NCI-H2029 treated with DMSO at 0.1 percent for 48 hours (cell line): ENCODE data around the gene PYGL.
"Not testable (repeated sequence)": the region's sequence is repeated elsewhere in the genome, so short reads cannot be mapped to it uniquely, and the experiment has no call there.

ENCODE experiments used
- DNase-seq: peaks from one replicate; lab custom pipeline; 2025; lab: John Stamatoyannopoulos, UW

PYGL gene

DNA sequence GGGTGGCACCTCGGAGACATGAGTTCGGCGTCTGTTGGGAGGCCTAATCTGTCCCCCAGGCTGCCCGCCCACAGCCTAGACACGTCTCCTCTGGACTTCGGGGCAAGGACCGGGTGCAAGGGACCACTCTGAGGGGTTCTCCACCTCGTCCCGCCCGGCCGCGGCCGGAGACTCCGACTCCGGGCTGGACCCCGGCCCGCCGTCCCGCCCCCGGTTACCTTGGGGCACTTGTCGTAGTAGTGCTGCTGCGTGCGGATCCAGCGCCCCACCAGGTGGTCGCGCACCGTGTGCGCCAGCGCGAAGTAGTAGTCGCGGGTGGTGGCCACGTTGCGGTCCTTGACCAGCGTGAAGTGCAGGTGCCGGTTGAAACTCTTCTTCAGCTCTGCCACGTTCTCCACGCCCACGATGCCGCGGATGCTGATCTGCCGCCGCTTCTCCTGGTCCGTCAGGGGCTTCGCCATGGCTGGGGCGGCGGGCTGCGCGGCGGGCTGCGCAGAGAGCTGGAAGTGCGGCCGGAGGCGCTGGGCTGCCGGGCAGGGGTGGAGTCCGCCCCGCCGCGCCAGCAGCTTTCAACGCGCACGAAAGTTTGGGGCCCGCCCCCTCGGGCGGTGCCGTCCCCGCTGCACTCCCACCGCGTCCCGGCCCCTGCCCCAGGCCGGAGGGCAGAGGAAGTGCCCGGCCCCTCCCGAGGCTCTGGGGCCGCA, at the start of gene PYGL:
Gene PYGL (minus strand): TSS at position 541 of the 704 bp plus-strand sequence. CDS start 80 bp downstream, at position 461.
- no peak for DNase-seq

DNA sequence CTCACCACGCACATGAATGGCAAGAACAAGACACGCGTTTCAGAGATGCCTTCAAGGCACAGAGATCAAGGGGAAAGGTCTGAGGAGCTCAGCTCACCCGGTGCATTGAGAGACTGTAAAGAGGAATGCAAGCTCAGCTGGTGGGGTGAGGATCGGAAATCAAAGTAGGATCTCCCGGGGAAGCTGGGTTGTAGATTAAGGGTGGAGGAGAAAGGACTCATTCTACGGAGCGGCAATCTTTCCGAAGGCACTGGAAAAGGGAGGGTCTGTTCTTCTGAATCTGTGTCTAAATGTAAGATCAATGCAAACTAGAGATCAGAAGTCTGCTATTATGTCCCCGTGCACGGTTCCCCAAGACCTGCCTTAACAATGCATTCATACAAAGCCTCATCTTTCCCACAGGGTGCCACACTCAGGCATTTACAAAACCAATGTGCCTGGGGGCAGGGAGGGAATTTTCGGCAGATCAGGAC, 41.6 kb upstream of the PYGL start:
- DNase-seq, result no peak

DNA sequence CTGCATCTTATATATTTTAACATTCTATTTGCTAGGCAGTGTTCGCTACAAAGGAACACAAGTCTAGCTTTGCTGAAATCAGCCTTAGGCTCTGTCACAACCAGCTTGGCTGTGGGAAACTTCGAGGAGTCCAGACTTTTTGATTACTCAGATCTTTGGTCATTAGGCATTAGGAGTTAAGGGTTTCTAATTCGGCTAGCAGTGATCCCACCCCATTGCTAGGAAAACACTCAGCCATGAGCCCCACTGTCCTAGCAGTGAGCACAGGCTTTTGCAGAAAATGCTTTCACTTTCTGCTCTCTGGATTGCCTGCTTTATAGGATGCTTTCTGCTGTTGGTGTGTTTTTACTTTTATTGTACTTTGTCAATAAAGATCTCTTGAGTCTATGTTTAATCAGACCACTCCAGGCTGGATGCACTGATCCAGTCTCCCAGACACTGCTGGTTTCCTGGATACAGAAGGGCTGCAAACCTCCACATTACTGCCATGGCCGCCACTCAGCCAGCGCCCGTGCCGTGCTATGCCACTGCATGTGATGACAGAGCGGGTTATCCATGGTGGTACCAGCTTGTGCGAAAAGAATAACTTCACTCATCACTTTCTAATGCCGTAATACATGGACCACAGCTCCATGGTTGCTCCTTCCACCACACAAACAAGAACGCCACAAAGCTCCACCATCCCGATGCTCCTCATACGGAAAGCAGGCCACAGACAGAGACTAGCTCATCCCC, 41.0 kb upstream of the PYGL start:
- no peak for DNase-seq

DNA sequence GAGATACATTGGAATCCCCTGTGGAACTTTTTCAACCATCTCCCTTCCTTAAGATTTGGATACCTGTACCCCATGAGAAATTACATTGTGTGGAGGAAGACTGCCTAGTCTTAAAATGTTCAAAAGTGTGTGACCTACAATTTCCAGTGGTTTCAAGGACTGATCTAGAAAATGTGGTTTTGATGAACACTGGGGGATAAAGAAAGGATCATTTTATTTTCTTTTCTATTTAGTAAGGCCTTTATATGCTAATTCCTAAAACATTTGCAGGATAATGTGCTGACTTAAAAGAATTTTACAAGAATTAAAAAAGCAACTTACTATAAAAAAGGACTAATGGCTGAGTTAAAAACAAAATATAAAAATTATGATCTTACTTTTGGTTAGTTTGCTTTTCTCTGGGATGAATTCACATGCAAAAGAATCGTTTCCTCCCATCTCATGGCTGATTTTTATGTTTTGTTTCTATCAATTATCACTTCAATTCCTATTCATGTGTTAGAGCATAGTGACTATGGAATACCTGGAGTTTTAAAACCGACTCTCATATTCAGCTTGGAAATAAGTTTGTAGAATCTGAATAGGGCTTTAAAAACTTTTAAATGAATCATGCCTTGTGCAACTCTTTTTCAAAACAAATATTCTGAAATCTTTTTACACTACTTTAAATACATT, 39.9 kb upstream of the PYGL start:
- no peak for DNase-seq

DNA sequence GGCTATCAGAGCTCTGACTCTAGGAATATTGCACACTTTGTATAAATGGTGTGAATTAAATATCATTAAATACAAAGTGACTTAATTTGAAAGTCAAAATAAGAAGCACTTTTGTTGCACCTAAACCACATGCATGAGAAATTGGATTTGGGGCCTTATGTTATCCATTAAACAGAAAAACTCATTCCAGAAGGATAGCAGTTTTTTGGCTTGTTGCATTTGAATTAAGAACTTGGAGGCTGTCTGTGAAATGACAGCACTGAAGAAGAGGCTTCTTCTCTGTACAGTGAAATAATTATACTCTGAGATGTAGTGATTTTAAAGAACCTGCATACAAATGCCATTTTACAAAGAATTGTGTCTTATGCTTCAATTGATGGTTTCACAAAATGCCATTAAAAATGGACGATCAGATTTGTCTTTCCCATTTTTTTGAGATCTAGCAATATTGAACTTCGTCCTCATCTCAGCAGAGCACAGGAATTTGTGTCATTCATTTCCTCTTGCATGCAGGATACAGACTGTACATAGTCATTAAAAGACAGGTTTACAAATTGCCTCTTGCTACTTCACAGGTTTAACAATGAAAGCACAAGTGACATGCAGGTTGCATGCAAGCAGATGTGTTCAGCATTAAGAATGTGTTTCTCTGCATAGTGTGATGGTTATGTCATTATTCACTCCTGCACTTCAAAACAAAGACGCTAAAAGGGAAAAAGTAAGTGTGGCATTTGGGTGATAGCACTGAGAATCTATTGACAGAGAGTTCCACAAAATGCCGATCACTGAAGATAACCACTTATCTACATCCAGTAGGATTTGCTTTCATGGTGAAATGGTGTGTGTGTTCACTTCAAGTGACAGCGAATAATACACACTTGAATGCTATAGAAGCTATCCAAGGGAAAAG, 35.9 kb upstream of the PYGL start:
- DNase-seq, result no peak

DNA sequence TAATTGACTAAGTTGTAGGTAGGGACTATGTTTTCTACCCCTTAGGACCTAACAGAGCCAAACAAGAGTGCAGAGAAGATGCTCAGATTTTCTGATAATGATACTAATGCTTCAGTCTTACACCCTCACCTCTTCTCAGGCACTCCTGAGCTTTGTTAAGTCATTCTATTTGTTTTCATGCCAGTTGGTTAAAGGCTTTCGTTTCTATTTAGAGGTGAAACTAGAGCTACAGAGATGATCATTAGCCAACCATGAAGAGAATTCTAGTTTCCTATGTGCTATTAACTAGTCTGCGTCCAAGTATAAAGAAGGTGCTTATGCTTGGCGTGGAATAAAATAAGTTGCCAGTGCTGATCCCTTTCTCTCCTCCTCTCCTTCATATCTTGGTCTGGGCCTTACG, 34.6 kb upstream of the PYGL start:
- DNase-seq, result no peak

DNA sequence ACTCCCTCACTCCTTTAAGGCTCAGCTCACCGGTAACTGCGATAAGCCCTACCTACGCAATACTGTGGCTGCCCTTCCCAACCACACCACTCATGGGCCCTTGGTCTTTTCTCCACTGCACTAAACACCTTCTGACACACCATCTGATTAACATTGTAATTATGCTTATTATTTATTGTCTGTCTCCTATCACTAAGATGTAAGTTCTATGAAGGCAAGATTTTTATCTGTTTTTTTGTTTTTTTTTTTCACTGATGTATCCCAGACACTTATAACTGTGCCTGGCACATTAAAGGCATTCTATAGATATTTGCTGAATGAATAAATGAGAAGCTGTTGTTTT, 34.2 kb upstream of the PYGL start:
- no peak for DNase-seq

DNA sequence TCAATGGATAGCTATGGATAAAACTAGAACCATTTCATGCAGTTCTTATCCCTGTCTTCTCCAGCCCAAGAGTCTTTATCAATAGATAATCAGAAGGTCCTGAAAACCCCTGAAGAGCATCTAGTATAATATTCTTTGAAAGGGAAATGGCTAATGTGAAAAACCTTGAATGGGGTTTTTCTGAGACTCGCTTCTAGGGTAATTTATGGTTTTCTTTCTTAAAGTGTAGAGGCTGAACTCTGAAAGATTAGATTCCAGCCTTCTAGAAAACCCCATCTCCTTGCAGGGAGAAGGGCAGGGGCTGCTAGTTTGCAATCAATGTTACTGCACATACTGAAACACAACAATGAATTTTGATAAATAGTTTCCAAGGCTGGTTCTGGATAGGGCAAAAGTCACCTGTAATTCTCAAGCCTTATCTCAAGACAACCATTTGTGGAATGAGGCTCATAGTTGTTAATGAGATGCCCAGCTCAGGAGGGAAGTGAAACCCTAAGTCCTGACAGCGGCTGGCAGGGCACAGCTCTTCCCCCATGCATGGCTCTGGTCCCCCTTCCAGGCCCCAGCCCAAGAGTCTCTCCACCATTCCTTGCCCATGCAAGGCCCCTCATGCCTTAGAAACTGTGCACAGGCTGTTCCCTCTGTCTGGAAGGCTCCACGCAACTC, 33.7 kb upstream of the PYGL start:
- DNase-seq, result no peak

DNA sequence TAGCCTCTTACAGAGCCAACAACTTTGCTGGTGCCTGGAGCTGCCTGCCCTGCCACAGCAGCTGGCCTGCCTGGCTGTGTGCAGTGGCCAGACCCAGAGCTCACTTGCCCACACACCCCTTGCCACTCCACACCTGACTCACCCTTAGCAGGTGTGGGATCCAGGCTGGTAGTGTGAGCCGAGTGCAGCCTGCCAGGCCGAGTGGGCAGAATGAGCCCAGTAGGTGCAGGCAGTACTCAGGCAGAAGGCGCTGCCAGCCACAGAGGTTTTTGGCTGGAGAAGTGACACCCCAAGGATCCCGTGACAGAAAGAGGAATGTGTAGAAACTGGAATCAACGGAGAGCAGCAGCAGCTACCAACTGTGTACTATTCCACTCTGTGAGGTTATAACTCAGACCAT, 29.8 kb upstream of the PYGL start:
- no peak for DNase-seq

DNA sequence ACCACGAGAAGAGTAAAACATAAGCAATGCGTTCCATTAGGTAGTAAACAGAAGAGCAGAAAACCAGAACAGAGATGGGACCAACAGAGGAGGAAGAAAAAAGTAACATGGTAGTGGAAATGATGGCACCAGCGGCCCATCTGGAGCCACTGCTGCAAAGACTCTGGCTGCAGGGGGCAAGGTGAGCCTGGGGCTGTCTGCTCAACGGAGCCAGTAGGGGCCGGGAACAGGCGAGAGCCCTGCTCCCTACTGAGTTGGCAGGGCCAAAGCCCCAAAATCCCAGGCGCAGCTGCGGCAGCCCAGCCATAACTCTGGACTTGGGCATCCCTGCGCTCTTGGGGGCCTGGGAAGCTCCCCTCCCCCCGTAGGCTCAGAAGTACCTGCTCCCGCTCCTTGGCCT, 28.5 kb upstream of the PYGL start:
- DNase-seq, result no peak

DNA sequence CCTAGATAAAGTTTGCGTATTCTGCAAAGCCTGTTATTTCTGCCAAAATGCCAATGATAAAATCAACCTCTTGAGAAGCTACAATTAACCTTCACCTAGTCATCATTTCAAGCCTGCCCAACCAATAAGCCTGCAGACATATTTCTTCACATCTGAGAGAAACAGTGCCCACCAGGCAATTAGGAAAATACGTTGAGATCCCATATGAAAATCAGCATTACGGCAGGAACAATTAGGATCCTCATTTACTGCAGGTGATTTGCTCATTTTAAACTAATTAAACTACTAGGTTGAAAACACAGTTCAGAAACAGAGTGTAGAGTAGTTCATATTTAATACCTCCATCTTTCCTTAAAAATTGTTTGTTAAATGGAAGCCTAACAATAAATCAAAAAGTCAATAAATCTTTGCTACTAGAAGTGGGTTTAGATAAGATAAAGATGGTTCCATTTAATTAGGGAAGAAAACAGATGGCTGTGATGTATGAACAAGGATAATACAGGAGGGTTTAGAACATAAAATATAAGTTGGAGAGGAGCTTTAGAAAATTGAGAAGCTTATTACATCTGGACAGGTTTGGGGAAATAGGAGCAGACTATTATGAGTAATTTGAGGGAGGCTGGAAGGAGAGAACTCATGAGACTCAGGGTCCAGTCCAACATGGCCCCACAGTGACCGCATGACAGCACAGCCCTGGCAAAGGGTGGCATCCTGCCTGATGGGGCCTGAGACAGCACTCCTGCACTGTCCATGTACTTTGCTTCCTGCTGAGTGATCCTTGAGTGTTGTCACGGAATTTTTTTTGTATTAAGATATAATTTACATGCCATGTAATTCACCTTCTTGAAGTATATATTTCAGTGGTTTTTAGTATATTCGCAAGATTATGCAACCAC, 26.9 kb upstream of the PYGL start:
- no peak for DNase-seq

DNA sequence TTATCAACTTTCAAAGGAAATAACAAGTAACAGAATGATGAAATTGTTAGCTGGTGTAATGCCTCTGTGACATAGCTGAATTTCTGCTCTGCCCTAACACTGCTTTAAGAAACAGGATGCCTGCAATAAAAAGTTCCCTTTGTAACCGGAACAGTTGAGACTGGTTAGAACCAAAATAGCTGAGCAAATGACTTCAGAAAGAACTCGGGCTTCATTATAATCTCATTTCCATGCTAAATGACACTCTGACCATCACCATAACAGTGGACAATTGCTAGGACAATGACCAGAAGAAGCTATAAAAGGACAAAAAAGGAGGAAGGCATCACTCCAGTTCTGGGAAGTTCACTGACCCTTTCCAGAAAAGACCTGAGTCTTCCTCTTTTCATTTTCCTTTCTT, 23.5 kb upstream of the PYGL start:
- DNase-seq, result no peak

DNA sequence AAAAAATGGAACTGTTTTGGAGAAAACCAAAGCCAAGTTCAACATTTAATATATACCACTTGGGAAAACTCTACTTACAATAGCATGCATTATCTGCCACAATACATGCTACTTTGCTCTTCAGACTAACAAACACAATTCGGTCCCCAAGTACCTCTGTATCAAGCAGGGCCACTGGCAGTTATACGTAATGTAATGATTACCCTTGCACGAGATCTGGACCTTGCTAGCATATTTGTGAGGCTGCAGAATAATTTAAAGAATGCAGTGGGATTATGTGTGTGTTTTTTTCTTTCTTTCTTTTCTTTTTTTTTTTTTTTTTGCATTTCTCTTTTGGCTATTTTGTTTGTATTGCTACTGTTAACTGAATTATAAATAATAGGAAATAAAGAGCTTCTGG, 22.8 kb upstream of the PYGL start:
- DNase-seq, result no peak

DNA sequence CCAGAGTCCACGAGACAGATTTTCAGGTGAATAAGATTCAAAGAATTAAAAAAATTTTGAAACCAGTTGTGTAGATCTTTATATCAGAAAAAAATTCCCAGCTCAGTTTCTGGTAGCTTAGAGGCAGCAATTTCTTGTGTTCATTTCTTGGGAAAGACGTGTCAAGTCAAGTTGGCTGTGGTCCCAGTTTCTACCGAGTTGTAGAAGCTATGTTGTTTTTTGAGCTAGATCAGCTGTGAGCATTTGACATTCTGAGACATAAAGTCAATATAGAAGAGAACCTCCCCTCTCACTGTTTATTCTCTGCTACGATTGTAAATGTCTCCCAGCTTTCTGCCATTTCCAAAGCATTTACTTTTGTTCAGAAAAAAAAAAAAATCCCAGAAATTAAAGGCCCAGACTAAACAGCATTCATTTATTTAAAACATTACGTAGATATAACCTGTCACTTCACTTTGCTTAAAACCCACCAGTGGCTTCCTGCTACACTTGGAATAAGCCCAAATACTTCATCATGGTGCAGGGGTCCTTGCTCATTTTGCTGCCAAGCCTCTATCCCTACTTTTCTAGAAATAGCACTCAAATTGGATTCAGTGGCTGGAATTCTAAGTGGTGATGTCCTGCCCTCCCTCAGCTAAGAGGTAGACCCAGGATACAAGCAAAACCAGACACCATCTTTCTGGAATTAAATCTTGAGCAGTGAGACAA, 20.6 kb upstream of the PYGL start:
- DNase-seq, result no peak

DNA sequence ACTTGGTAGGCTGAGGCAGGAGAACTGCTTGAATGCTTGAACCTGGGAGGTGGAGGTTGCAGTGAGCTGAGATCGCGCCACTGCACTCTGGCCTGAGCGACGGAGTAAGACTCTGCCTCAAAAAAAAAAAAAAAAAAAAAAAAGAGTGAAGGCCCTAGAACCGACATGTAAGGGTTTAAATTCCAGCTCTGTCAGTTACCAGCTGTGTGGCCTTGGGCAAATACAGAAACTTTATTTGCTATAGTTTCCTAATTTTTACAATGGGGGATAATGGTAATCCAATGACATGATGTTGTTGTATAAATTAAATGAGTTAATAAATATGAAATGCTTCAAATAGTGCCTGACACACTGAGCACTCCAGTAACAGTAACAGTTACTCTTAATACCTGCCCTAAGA, 19.6 kb upstream of the PYGL start:
- no peak for DNase-seq

DNA sequence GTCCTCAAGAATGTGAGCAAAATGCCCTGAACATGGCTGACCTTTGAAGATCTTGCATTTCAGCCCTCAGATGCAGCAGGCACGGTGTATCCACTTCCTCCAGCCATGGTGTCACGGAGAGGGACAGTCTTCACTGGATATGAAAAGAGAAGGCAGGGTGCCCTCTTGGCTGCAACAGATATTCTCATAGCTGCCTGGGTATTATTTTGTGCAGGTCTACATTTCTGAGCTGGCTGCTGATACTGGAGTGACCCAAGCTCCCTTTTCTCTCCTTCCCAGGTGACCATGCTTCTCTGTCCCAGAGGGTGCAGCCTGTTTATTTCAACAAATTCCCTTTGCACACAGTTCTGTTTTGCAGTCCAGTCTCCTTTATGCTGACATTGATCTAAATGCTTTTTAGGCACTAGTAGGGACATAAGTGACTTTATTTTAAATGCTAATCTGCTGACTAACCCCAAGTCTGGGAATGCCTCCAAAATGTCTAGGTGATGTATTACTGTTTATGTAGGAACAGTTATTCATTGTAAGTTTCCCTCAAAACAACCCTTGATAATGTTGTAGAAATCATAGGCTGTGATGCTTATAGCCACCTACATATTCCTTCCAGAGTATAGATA, 17.4 kb upstream of the PYGL start:
- DNase-seq, result no peak

DNA sequence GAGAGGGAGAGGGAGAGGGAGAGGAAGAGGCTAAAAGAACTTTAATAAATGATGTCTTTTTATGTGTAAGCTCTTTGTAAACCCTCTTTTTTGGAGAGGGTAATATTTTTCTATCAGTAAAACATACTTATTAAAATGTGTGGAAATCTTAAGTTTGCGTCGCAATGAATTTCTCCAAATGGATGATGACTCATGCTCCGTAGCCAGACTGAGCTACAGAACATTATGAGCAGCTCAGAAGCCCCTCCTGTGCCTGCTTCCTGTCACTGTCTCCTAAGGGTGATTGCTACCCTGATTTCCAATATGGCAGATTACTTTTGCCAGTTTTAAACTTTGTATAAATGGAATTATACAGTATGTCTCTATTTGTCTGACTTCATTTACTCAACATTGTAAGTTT, 13.0 kb upstream of the PYGL start:
- no peak for DNase-seq

DNA sequence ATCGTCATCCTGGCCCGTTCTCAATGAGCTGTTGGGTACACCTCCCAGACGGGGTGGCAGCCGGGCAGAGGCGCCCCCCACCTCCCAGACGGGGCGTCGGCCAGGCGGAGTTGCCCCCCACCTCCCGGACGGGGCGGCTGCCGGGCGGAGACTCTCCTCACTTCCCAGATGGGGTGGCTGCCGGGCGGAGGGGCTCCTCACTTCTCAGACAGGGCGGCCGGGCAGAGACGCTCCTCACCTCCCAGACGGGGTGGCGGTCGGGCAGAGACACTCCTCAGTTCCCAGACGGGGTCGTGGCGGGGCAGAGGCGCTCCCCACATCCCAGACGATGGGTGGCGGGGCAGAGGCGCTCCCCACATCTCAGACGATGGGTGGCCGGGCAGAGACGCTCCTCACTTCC, 12.1 kb upstream of the PYGL start:
- DNase-seq, result not testable (repeated sequence)

DNA sequence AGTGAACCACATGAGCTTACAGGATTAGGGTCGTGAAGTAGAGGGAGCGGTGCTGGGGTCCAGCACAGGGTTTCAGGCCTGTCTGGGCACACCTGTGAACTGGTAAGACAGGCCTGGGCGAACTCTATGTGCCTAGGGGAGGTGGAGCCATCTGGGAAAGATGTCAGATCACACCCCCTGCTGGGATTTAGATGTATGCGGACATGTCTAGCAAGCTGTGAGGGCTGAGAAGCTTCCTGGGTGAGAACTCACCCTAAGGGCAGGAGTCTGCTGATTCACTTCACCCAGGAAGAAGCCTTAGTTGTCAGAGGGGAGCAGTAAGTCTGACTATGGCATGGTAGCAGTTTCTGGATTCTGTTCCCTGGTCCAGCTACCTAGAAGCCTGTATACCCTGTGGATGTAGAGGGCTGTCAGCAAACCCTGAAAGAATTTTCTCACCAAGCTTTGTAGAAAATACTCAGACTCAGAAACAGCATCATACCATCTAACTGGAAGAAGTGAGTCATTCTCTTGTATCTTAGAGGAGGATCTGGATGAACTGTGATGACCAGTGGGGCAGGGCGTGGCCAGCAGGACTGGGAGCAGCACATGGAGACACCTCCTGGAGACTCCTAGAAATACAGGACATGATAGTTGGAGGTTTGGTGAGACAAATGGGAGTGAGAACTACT, 11.2 kb upstream of the PYGL start:
- DNase-seq, result no peak
